ENCODE results near the gene SS18L1. TPM values are rescaled to one million over a fixed set of nuclear protein-coding genes. Genes with fewer than 3 reads are reported as not detected.
A peak's percentile ranks its signal among the peaks of the same experiment; 100 is the strongest.

The SS18L1 gene
- total and polyA plus RNA-seq, 12 donors, result 9.0 to 45.7 (median 14.4) TPM

GRCh38 chr20:62138912-62139311 is 4.7 kb upstream of the SS18L1 start:
- no peaks in the 10 kb centered on the region for H3K27me3 ChIP-seq
- no peak for TF ChIP-seq POLR2A (IDR thresholded peaks at IDR 0.05)
- H3K27ac ChIP-seq, result peak overlapping the region in 1 of 5 donors; percentile 6
- H3K36me3 ChIP-seq (replicated peaks in 1 of 2), result peaks cover 0 to 63% of the 10 kb centered on the region in 2 donors
- H3K4me3 ChIP-seq, result no peak overlapping the region
- H3K9me3 ChIP-seq (replicated peaks in 1 of 3), result no peaks in the 10 kb centered on the region
- intact Hi-C loops (cut with DNase I), result loop anchor here (5.0 kb wide), 1 partner anchor 127 kb away; no protein-coding TSS in a partner anchor
- no peak for DNase-seq
- 80 to 91% (median 83%) methylated on average over 7 to 10 of the region's 10 CpGs for WGBS, 4 donors
- peaks cover 29 to 51% of the 10 kb centered on the region in 2 donors for H3K4me1 ChIP-seq (replicated peaks in 1 of 2)

DNA sequence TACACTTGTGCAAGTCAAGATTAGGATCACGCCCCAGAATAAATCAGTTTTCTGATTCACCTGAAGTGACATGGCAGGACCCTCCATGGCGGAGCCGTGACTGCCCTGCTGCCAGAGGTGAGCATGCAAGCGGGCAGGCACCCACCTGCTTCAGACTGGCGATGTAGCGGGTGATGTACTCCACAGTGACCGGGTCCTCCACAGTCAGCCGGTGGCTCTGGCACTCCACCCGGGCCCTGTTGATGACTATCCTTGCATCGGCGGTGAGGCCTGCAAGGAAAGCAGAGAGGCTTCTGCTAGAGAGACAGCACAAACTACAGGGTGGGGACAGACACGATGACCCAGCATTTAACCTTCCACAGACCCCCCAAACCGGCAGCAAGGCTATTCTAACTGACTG is 3.9 kb upstream of the SS18L1 start:
- H3K27ac ChIP-seq, result no peak overlapping the region
- intact Hi-C loops (cut with DNase I), result loop anchor here (5.0 kb wide), 2 partner anchors 77 to 127 kb away; no protein-coding TSS in a partner anchor
- H3K4me1 ChIP-seq (replicated peaks in 1 of 2), result peaks cover 25 to 46% of the 10 kb centered on the region in 2 donors
- H3K4me3 ChIP-seq, result no peak overlapping the region
- H3K36me3 ChIP-seq (replicated peaks in 1 of 2), result peaks cover 0 to 59% of the 10 kb centered on the region in 2 donors
- no peak for TF ChIP-seq POLR2A (IDR thresholded peaks at IDR 0.05)
- TF ChIP-seq, protein P1, sequence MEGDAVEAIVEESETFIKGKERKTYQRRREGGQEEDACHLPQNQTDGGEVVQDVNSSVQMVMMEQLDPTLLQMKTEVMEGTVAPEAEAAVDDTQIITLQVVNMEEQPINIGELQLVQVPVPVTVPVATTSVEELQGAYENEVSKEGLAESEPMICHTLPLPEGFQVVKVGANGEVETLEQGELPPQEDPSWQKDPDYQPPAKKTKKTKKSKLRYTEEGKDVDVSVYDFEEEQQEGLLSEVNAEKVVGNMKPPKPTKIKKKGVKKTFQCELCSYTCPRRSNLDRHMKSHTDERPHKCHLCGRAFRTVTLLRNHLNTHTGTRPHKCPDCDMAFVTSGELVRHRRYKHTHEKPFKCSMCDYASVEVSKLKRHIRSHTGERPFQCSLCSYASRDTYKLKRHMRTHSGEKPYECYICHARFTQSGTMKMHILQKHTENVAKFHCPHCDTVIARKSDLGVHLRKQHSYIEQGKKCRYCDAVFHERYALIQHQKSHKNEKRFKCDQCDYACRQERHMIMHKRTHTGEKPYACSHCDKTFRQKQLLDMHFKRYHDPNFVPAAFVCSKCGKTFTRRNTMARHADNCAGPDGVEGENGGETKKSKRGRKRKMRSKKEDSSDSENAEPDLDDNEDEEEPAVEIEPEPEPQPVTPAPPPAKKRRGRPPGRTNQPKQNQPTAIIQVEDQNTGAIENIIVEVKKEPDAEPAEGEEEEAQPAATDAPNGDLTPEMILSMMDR (IDR thresholded peaks at IDR 0.05), result no peak
- no peaks in the 10 kb centered on the region for H3K9me3 ChIP-seq (replicated peaks in 1 of 3)
- DNase-seq, result no peak
- no peaks in the 10 kb centered on the region for H3K27me3 ChIP-seq
- WGBS, 4 donors, result 83 to 86% (median 85%) methylated on average over 5 to 13 of the region's 13 CpGs

GRCh38 chr20:62141043-62141396 is 2.5 kb upstream of the SS18L1 start:
- H3K4me3 ChIP-seq, result peak overlapping the region in 1 of 4 donors; percentile 99
- no peak for DNase-seq
- H3K27ac ChIP-seq, result peak overlapping the region in 4 of 5 donors; percentile 48 to 100 (median 92)
- peaks cover 0 to 48% of the 10 kb centered on the region in 2 donors for H3K36me3 ChIP-seq (replicated peaks in 1 of 2)
- intact Hi-C loops (cut with DNase I), result loop anchor here in 1 of 2 donors (5.0 kb wide), 1 partner anchor 79 kb away; no protein-coding TSS in a partner anchor
- H3K4me1 ChIP-seq (replicated peaks in 1 of 2), result peaks cover 25 to 43% of the 10 kb centered on the region in 2 donors
- no peaks in the 10 kb centered on the region for H3K27me3 ChIP-seq
- 69 to 80% (median 73%) methylated on average over 4 to 7 of the region's 7 CpGs for WGBS, 4 donors
- TF ChIP-seq, protein P1 (IDR thresholded peaks at IDR 0.05), result no peak
- no peak for TF ChIP-seq POLR2A (IDR thresholded peaks at IDR 0.05)
- H3K9me3 ChIP-seq (replicated peaks in 1 of 3), result no peaks in the 10 kb centered on the region

DNA sequence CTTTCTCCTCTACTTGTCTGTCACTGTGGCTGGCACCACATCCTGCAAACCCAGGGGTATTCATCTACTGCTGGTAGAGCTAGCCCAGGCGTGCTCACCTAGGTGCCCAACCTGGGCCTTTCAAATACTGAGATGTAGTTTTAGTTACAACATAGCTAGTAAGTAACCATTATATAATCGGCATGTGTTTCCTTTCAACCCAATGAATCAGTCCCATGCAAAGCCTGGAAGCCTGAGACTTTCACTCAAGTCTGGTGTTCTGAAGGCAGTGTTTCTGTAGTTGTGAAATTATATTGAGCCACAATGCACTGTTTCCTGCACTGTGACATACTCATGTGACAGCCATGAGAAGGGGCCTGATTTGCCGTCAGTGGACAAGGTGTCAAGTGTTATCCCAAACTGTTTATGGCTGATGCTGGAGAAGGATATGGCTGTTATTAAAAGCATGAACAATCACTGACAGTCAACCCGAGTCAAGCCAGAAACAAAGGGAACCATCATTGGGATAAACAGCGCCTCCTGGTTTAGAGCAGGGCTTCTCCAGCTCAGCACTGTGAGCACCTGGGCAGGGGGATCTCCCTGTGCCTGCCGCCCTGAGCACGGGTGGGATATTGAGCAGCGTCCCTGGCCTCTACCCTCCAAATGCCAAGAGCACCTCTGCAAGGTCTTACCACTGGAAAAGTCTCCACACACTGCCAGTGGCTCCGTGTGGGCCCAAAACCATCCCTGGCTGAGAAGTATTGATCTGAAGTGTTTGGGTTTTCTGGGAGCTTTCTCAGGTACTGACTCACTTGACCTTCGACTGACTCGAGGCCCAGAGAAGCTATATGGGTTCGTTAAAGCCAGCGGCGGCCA is 1.9 kb upstream of the SS18L1 start:
- peak overlapping the region in 2 of 4 donors; percentile 55 to 99 for H3K4me3 ChIP-seq
- H3K27me3 ChIP-seq, result no peaks in the 10 kb centered on the region
- DNase-seq, result peak in 6 of 7 donors; percentile 43 to 54 (median 46)
- intact Hi-C loops (cut with DNase I), result loop anchor here in 1 of 2 donors (5.0 kb wide), 1 partner anchor 79 kb away; no protein-coding TSS in a partner anchor
- peaks cover 0 to 42% of the 10 kb centered on the region in 2 donors for H3K36me3 ChIP-seq (replicated peaks in 1 of 2)
- no peaks in the 10 kb centered on the region for H3K9me3 ChIP-seq (replicated peaks in 1 of 3)
- peak overlapping the region in 4 of 5 donors; percentile 90 to 100 (median 94) for H3K27ac ChIP-seq
- peaks cover 25 to 37% of the 10 kb centered on the region in 2 donors for H3K4me1 ChIP-seq (replicated peaks in 1 of 2)
- WGBS, 4 donors, result 12 to 19% (median 17%) methylated on average over 12 to 14 of the region's 14 CpGs
- TF ChIP-seq, protein P1 (IDR thresholded peaks at IDR 0.05), result peak in 3 of 6 experiments; percentile 8 to 28 (median 19)
- TF ChIP-seq POLR2A (IDR thresholded peaks at IDR 0.05), result peak in 1 of 2 donors; percentile 10
